GOT3 (cell line): ENCODE results near the gene AGTRAP.

ENCODE experiments used
- DNase-seq: peaks from one replicate; lab custom pipeline; 2025; ENCODE audit warnings: mixed read lengths; lab: John Stamatoyannopoulos, UW

Gene AGTRAP

GRCh38 chr1:11784993-11785769 lies 49.2 kb downstream of the AGTRAP start:
- DNase-seq: no peak

GRCh38 chr1:11786168-11786567 lies 50.2 kb downstream of the AGTRAP start:
- no peak for DNase-seq

GRCh38 chr1:11787251-11787803 lies 51.4 kb downstream of the AGTRAP start:
- DNase-seq: no peak

GRCh38 chr1:11787804-11788436 lies 52.0 kb downstream of the AGTRAP start:
- no peak for DNase-seq

- no peak for DNase-seq
These were observed 52.7 kb downstream of the AGTRAP start for GRCh38 chr1:11788549-11789053.

- DNase-seq: no peak
These were observed 53.5 kb downstream of the AGTRAP start for GRCh38 chr1:11789126-11790067.

GRCh38 chr1:11790101-11790879 lies 54.4 kb downstream of the AGTRAP start:
- no peak for DNase-seq

GRCh38 chr1:11790880-11791715 lies 55.2 kb downstream of the AGTRAP start:
- DNase-seq: no peak

GRCh38 chr1:11792106-11792505 lies 56.2 kb downstream of the AGTRAP start:
- no peak for DNase-seq

GRCh38 chr1:11793819-11794218 lies 57.9 kb downstream of the AGTRAP start:
- DNase-seq: no peak

- no peak for DNase-seq
These were observed 58.7 kb downstream of the AGTRAP start for GRCh38 chr1:11794446-11795237.

GRCh38 chr1:11795238-11795890 lies 59.4 kb downstream of the AGTRAP start:
- DNase-seq: no peak

- DNase-seq: no peak
These were observed 60.3 kb downstream of the AGTRAP start for GRCh38 chr1:11796036-11796828.

GRCh38 chr1:11797525-11798216 lies 61.7 kb downstream of the AGTRAP start:
- no peak for DNase-seq

GRCh38 chr1:11799099-11799498 lies 63.2 kb downstream of the AGTRAP start:
- no peak for DNase-seq

GRCh38 chr1:11799896-11800295 lies 64.0 kb downstream of the AGTRAP start:
- no peak for DNase-seq

GRCh38 chr1:11800391-11800755 lies 64.4 kb downstream of the AGTRAP start:
- no peak for DNase-seq
